ENCODE results near the gene SLC29A3. TPM values are rescaled to one million over a fixed set of nuclear protein-coding genes. Genes with fewer than 3 reads are reported as not detected.

SLC29A3 gene
- total RNA-seq, 3 donors from 2014 or later, result 5.6 to 12.0 (median 6.2) TPM

DNA sequence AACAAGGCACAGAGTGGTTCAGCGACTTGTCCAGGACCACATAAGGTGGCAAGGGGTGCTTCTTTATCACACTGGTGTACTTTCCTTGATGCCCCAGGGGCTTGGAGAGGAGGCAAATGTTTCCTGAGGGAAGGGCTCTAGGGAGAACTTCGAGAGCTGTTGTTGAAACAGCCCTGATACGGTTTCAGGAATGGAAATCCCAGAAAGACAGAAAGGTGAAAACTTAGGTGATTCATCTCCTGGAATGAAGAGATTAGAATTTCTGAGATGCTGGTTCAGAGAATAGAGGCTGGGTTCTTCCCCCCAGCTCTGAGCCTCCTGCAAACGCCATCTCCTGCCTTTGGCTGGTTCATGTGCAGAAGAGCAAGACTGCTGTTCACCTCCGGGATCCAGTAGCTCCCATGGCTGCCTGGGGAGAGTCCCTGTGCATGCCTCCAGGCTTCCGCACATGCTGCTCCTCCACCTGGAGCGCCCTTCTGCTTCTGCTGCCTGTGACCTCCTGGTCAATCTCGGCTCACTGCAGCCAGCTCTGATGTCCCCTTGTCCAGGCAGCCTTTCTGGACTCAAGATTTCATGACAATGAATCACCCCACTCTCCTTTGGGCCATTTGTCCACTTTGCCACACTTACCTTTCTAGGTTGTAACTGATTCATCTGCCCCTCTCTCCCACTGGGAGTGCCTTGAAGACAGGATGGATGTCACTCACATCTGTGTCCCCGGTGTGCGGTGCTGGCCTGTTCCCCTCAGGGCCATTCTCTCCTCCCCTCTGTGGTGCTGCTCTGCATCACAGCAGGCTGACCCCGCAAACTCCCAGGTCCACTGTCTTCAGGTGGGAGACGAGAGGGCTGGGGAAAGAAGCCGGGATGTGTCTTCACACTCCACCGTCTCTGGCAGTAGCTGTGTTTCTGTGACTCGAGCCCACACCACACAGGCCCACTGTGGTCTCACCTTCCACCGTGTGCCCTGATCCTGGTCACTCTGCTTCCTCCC lies 74.0 kb downstream of the SLC29A3 start:
- no peaks in the 10 kb centered on the region for H3K4me1 ChIP-seq
- no peaks in the 10 kb centered on the region for H3K36me3 ChIP-seq
- DNase-seq (ENCODE audit: low spot score in 2 of 2), result peak in 1 of 2 donors; percentile 25
- peaks cover 0 to 3% of the 10 kb centered on the region in 2 donors for H3K27me3 ChIP-seq
- no peaks in the 10 kb centered on the region for H3K9me3 ChIP-seq
- intact Hi-C loops (cut with DNase I; ENCODE audit: low total_unique reads), result loop anchor here (5.0 kb wide), 1 partner anchor 1019 kb away; no protein-coding TSS in a partner anchor
- H3K27ac ChIP-seq, result no peak overlapping the region
- TF ChIP-seq POLR2AphosphoS5 (IDR thresholded peaks at IDR 0.05), result no peak
- TF ChIP-seq POLR2A (IDR thresholded peaks at IDR 0.05), result no peak
- no peak overlapping the region for H3K4me3 ChIP-seq

- no peaks in the 10 kb centered on the region for H3K9me3 ChIP-seq
- DNase-seq (ENCODE audit: low spot score in 2 of 2), result no peak
- peaks cover 0 to 9% of the 10 kb centered on the region in 2 donors for H3K27me3 ChIP-seq
- no peak overlapping the region for H3K27ac ChIP-seq
- no peaks in the 10 kb centered on the region for H3K36me3 ChIP-seq
- intact Hi-C loops (cut with DNase I; ENCODE audit: low total_unique reads), result loop anchor here (5.0 kb wide), 1 partner anchor 1018 kb away; no protein-coding TSS in a partner anchor
- no peak overlapping the region for H3K4me3 ChIP-seq
- TF ChIP-seq, protein P1, sequence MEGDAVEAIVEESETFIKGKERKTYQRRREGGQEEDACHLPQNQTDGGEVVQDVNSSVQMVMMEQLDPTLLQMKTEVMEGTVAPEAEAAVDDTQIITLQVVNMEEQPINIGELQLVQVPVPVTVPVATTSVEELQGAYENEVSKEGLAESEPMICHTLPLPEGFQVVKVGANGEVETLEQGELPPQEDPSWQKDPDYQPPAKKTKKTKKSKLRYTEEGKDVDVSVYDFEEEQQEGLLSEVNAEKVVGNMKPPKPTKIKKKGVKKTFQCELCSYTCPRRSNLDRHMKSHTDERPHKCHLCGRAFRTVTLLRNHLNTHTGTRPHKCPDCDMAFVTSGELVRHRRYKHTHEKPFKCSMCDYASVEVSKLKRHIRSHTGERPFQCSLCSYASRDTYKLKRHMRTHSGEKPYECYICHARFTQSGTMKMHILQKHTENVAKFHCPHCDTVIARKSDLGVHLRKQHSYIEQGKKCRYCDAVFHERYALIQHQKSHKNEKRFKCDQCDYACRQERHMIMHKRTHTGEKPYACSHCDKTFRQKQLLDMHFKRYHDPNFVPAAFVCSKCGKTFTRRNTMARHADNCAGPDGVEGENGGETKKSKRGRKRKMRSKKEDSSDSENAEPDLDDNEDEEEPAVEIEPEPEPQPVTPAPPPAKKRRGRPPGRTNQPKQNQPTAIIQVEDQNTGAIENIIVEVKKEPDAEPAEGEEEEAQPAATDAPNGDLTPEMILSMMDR (IDR thresholded peaks at IDR 0.05), result no peak
- TF ChIP-seq POLR2AphosphoS5 (IDR thresholded peaks at IDR 0.05) (no peak), POLR2A (IDR thresholded peaks at IDR 0.05) (no peak)
- H3K4me1 ChIP-seq, result no peaks in the 10 kb centered on the region
Measured at GRCh38 chr10:71393841-71394475, 74.9 kb downstream of the SLC29A3 start.

DNA sequence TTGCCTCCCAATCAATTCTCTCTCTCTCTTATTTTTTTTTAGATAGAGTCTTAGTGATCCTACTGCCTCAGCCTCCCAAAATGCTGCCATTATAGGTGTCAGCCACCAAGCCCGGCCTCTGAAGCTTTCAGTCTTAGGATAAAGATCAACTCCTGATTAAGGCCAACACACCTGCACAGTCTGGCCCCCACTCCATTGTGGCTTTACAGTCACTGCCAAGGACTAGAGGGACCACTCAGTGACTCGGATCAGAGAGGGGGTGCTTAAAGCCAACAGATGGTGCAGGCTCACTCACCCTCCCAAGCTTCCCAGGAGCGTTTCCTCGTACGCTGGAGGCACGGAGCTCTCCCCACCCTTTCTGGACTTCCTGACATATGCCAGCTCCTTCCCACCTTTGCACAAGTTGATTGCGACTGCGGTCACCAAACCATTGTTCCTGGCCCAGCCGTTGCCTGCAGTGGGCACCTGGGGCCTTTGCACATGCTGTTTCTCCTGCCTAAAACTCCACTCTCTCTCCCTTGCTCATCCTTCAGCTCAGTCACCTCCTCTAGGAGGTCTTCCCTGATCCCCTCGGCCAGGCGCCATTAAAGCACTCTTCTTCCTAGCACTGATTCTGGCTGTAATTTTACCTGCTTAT lies 76.0 kb downstream of the SLC29A3 start:
- peaks cover 0 to 20% of the 10 kb centered on the region in 2 donors for H3K27me3 ChIP-seq
- TF ChIP-seq, protein P1 (IDR thresholded peaks at IDR 0.05), result no peak
- TF ChIP-seq POLR2A (IDR thresholded peaks at IDR 0.05) (no peak), POLR2AphosphoS5 (IDR thresholded peaks at IDR 0.05) (no peak)
- H3K9me3 ChIP-seq, result no peaks in the 10 kb centered on the region
- H3K4me1 ChIP-seq, result no peaks in the 10 kb centered on the region
- H3K36me3 ChIP-seq, result no peaks in the 10 kb centered on the region
- no peak overlapping the region for H3K4me3 ChIP-seq
- intact Hi-C loops (cut with DNase I; ENCODE audit: low total_unique reads), result loop anchor here (5.0 kb wide), 1 partner anchor 1017 kb away; no protein-coding TSS in a partner anchor
- H3K27ac ChIP-seq, result no peak overlapping the region
- no peak for DNase-seq (ENCODE audit: low spot score in 2 of 2)

GRCh38 chr10:71395621-71396020 lies 76.6 kb downstream of the SLC29A3 start:
- no peak overlapping the region for H3K4me3 ChIP-seq
- H3K4me1 ChIP-seq, result no peaks in the 10 kb centered on the region
- no peak for DNase-seq (ENCODE audit: low spot score in 2 of 2)
- H3K9me3 ChIP-seq, result no peaks in the 10 kb centered on the region
- intact Hi-C loops (cut with DNase I; ENCODE audit: low total_unique reads), result no loop called here
- H3K36me3 ChIP-seq, result no peaks in the 10 kb centered on the region
- H3K27me3 ChIP-seq, result peaks cover 0 to 22% of the 10 kb centered on the region in 2 donors
- TF ChIP-seq POLR2AphosphoS5 (IDR thresholded peaks at IDR 0.05), result no peak
- TF ChIP-seq, protein P1 (IDR thresholded peaks at IDR 0.05), result no peak
- no peak for TF ChIP-seq POLR2A (IDR thresholded peaks at IDR 0.05)
- H3K27ac ChIP-seq, result no peak overlapping the region

DNA sequence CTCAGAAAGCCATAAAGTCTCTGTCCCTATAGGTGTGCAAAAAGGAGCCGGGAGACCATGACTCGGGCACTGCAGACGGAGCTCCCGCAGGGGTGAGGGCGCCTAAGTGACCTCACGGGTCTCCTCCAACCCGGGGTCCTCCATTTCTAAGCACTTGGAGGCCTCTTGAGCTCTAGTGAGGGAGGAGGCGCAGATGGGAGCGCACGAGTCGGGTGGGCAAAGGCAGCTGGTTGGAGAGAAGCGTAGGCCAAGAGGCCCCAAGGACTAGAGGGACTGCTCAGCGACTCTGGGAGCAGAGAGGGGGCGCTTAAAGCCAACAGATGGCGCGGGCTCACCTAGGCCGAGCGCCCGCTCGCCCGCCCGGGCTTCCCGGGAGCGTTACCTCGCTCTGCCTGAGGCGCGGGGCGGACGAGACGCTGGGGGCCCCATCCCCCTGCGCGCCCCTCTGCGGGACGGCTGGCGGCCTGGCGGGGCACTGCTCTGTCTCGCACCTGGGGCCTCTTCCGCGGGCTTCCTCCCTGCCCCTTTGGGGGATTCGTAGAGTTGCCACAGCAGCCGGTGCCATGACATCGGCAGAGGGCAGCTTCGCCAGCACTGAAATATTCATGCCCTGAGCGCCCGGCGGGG lies 77.1 kb downstream of the SLC29A3 start:
- intact Hi-C loops (cut with DNase I; ENCODE audit: low total_unique reads), result no loop called here
- H3K4me3 ChIP-seq, result peak overlapping the region; percentile 49 to 84 (median 56)
- no peaks in the 10 kb centered on the region for H3K4me1 ChIP-seq
- peak in 1 of 2 donors; percentile 55 for DNase-seq (ENCODE audit: low spot score in 2 of 2)
- TF ChIP-seq, protein P1 (IDR thresholded peaks at IDR 0.05), result peak in 2 of 3 donors; percentile 40 to 50
- TF ChIP-seq POLR2AphosphoS5 (IDR thresholded peaks at IDR 0.05), result no peak
- H3K27me3 ChIP-seq, result peaks cover 0 to 22% of the 10 kb centered on the region in 2 donors
- H3K36me3 ChIP-seq, result no peaks in the 10 kb centered on the region
- peak overlapping the region; percentile 22 to 73 for H3K27ac ChIP-seq
- no peaks in the 10 kb centered on the region for H3K9me3 ChIP-seq

Measured in breast epithelium (tissue), 4 donors.